Peyer's patch (tissue), 4 donors: Measurements from ENCODE around the gene MYRIP. TPM values are rescaled to one million over a fixed set of nuclear protein-coding genes. Genes with fewer than 3 reads are reported as not detected.

Source experiments
- DNase-seq, 3 donors: peaks; one replicate each; pipeline ENCODE4 v3.0.0-alpha.2; 2017 to 2019
- H3K27ac ChIP-seq, 4 donors: fragments of 200-600 bp; sonication (generic); one replicate each; pipeline ENCODE4 v1.5.1; 2016 to 2019
- H3K27me3 ChIP-seq, 2 donors: fragments of 200-600 bp; sonication (generic); one replicate each; pipeline ENCODE4 v1.5.1; 2019
- H3K36me3 ChIP-seq, 3 donors: fragments of 200-600 bp; sonication (generic); one replicate each; pipeline ENCODE4 v1.5.1; 2016 to 2019
- H3K4me1 ChIP-seq, 4 donors: fragments of 200-600 bp; sonication (generic); one replicate each; pipeline ENCODE4 v1.5.1; 2016 to 2019
- H3K4me3 ChIP-seq, 4 donors: fragments of 200-600 bp; sonication (generic); 1 replicate in 3 of 4; 2 replicates in 1 of 4; pipeline ENCODE4 v1.5.1; 2016 to 2019; ENCODE audit warnings: mild to moderate bottlenecking in 1 of 4
- H3K9me3 ChIP-seq, 4 donors: fragments of 200-600 bp; sonication (generic); one replicate each; pipeline ENCODE4 v1.5.1; 2016 to 2019; ENCODE audit warnings: mild to moderate bottlenecking in 1 of 4
- CTCF ChIP-seq, 6 experiments: fragments of 450-650 bp in 4 of 6; fragments of 200-600 bp in 2 of 6; sonication (generic) in 1 of 6; IDR thresholded peaks; one replicate each; pipeline ENCODE4 v1.5.1; 2017 to 2019; ENCODE audit warnings: antibody characterized with exemption in 6 of 6, mild to moderate bottlenecking in 3 of 6, moderate library complexity in 1 of 6
- POLR2A ChIP-seq, 2 donors: fragments of 450-650 bp; IDR thresholded peaks; one replicate each; pipeline ENCODE4 v1.5.1; 2017; ENCODE audit warnings: antibody characterized with exemption in 2 of 2, mild to moderate bottlenecking in 2 of 2, moderate library complexity in 2 of 2
- total RNA-seq, 4 donors: library from RNA; depleted of rRNA; stranded (reverse); fragments of >200 nt; gene quantifications; one replicate each; pipeline ENCODE4 v1.1.0, GENCODE V29; 2016

The MYRIP gene
- total RNA-seq, 4 donors from 2014 or later: 6.0 to 12.4 (median 8.3) TPM

GRCh38 chr3:39919281-39919680 is 109.9 kb downstream of the MYRIP start:
- Histone ChIP-seq H3K4me3 (no peak overlapping the region), H3K27me3 (no peaks in the 10 kb centered on the region), H3K36me3 (no peaks in the 10 kb centered on the region), H3K4me1 (no peaks in the 10 kb centered on the region), H3K9me3 (no peaks in the 10 kb centered on the region), H3K27ac (no peak overlapping the region)
- no peak for DNase-seq
- TF ChIP-seq CTCF (IDR thresholded peaks at IDR 0.05) (no peak), POLR2A (IDR thresholded peaks at IDR 0.05) (no peak)

GRCh38 chr3:39920271-39920670 is 110.9 kb downstream of the MYRIP start:
- Histone ChIP-seq H3K36me3 (no peaks in the 10 kb centered on the region), H3K4me1 (no peaks in the 10 kb centered on the region), H3K27me3 (no peaks in the 10 kb centered on the region), H3K4me3 (no peak overlapping the region), H3K9me3 (no peaks in the 10 kb centered on the region), H3K27ac (no peak overlapping the region)
- TF ChIP-seq POLR2A (IDR thresholded peaks at IDR 0.05) (no peak), CTCF (IDR thresholded peaks at IDR 0.05) (no peak)
- DNase-seq: no peak

GRCh38 chr3:39927479-39927878 is 118.1 kb downstream of the MYRIP start:
- Histone ChIP-seq H3K9me3 (peaks cover 0 to 3% (median 0%) of the 10 kb centered on the region in 4 donors), H3K27ac (no peak overlapping the region), H3K36me3 (no peaks in the 10 kb centered on the region), H3K4me3 (no peak overlapping the region), H3K4me1 (no peaks in the 10 kb centered on the region), H3K27me3 (no peaks in the 10 kb centered on the region)
- no peak for DNase-seq
- TF ChIP-seq POLR2A (IDR thresholded peaks at IDR 0.05): no peak
- no peak for TF ChIP-seq CTCF (IDR thresholded peaks at IDR 0.05)

GRCh38 chr3:39933986-39934693 is 124.7 kb downstream of the MYRIP start:
- Histone ChIP-seq H3K4me1 (no peaks in the 10 kb centered on the region), H3K36me3 (no peaks in the 10 kb centered on the region), H3K27me3 (no peaks in the 10 kb centered on the region), H3K27ac (no peak overlapping the region), H3K4me3 (no peak overlapping the region), H3K9me3 (no peaks in the 10 kb centered on the region)
- no peak for TF ChIP-seq CTCF (IDR thresholded peaks at IDR 0.05)
- no peak for TF ChIP-seq POLR2A (IDR thresholded peaks at IDR 0.05)
- no peak for DNase-seq

GRCh38 chr3:39934696-39935095 is 125.3 kb downstream of the MYRIP start:
- TF ChIP-seq CTCF (IDR thresholded peaks at IDR 0.05) (no peak), POLR2A (IDR thresholded peaks at IDR 0.05) (no peak)
- H3K27ac ChIP-seq: no peak overlapping the region
- H3K9me3 ChIP-seq: no peaks in the 10 kb centered on the region
- H3K4me3 ChIP-seq: no peak overlapping the region
- H3K36me3 ChIP-seq: no peaks in the 10 kb centered on the region
- no peaks in the 10 kb centered on the region for H3K4me1 ChIP-seq
- no peak for DNase-seq
- no peaks in the 10 kb centered on the region for H3K27me3 ChIP-seq
